ENCODE results near the gene CACNG5.

Gene CACNG5

DNA sequence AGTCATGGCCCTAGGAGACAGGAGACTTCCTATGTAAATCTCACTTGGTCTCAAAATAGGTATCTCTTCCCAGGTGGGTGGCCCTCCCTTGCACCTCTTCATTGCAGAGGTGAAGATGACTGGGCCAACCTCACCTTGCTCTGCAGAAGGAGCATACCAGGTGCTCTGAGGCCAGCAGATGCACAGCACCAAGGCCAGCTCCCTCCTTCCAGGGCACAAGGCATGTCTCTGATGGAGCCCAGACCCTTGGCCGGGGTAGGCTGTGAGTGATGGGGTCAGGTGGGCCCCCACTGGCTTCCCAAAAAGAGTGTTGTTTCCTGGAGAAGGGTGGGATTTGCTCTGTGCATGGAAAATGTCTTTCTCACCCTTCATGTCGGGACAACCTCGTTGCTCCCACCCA, 12.8 kb downstream of the CACNG5 start:
- TF ChIP-seq, protein P1, sequence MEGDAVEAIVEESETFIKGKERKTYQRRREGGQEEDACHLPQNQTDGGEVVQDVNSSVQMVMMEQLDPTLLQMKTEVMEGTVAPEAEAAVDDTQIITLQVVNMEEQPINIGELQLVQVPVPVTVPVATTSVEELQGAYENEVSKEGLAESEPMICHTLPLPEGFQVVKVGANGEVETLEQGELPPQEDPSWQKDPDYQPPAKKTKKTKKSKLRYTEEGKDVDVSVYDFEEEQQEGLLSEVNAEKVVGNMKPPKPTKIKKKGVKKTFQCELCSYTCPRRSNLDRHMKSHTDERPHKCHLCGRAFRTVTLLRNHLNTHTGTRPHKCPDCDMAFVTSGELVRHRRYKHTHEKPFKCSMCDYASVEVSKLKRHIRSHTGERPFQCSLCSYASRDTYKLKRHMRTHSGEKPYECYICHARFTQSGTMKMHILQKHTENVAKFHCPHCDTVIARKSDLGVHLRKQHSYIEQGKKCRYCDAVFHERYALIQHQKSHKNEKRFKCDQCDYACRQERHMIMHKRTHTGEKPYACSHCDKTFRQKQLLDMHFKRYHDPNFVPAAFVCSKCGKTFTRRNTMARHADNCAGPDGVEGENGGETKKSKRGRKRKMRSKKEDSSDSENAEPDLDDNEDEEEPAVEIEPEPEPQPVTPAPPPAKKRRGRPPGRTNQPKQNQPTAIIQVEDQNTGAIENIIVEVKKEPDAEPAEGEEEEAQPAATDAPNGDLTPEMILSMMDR (conservative IDR thresholded peaks at IDR 0.05; ENCODE audit: low read depth, low read length), result no peak
- no peak overlapping the region for H3K4me3 ChIP-seq (ENCODE audit: low read length)
- DNase-seq (ENCODE audit: low read depth), result no peak

DNA sequence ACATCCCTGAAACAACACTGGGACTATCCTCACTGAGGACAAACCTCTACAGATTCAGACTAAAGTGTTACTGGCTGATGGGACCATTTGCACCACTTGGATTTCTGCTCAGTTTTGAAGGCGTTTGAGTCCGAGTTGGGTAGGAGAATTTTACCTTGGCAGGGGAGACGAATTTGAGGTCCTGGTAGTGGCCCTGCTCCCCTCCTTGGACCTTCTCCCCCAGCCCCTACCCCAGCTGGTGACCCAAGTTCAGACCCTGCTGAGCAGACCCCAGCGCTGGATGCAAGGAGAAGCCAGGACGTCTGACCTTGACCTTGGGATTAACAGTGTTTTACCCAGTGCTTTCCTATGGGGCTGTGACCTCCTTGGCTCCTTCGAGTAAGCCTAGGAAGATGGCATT, 13.6 kb downstream of the CACNG5 start:
- TF ChIP-seq, protein P1 (conservative IDR thresholded peaks at IDR 0.05; ENCODE audit: low read depth, low read length), result no peak
- no peak overlapping the region for H3K4me3 ChIP-seq (ENCODE audit: low read length)
- DNase-seq (ENCODE audit: low read depth), result no peak

DNA sequence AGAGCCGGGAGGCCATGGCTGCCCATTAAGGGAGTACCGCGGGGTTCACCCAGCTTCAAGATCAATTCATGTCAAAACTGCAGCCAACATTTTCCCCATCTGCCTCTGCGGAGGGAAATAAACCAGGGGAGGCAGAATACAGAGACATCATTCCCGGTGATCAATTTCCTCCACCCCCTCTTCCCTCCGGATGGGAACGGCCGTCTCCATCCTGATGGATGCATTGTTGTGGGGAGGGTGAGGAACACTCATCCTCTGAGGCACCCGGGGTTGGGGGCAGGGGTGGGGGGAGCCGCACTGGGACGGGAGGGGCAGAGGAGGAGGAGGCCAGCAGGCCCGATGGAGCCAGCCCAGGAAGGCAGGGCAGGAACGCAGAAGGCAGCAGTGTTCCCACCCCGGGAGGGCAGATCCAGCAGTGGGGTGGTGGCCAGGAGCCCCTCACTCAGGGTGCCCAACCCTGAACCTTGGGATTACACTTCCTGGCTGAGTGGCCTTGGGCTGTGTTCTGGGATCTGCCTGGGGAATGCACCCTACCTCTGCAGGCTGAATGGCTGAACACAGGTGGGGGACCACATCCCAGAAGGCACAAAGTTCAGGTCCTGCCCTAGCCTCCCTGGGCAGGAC, 14.2 kb downstream of the CACNG5 start:
- H3K4me3 ChIP-seq (ENCODE audit: low read length), result no peak overlapping the region
- TF ChIP-seq, protein P1 (conservative IDR thresholded peaks at IDR 0.05; ENCODE audit: low read depth, low read length), result no peak

DNA sequence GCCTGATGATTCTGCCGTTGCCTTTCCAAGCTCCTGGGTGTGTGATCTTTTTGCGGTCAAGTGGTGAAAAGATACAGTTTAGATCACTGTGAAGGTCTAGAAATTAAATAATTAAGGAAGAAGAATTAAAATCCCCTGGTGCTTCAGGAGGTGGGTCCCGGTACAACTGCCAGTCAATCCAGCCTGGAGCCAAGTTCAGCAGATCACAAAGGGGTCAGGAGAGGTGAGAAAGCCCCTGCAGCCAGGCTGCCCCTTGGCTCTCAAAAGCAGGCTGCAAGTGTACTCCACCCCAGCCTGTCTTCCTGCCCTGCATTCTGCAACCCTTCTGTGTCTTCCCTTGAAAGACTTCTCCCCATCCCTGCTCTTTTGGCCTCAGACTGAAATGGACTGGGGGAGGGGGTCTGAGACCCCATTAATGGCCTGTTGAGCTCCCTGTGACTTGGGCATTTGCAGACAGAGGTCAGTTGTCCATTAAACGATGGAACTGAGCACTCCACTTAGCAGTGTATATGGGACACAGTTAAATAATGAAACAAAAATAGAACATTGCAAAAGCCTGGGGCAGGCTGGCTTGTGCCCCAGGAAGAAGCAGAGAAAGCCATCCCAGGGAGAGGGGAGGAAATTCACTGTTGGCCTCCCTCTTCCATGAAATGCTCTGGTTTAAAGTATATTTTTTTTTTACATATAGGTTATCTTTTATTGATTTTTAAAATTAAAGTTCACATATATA, 15.1 kb downstream of the CACNG5 start:
- TF ChIP-seq, protein P1 (conservative IDR thresholded peaks at IDR 0.05; ENCODE audit: low read depth, low read length), result no peak
- DNase-seq (ENCODE audit: low read depth), result no peak
- no peak overlapping the region for H3K4me3 ChIP-seq (ENCODE audit: low read length)

More for the DNA sequence above, 14.2 kb downstream of the CACNG5 start:
- DNase-seq (ENCODE audit: low read depth), result no peak

DNA sequence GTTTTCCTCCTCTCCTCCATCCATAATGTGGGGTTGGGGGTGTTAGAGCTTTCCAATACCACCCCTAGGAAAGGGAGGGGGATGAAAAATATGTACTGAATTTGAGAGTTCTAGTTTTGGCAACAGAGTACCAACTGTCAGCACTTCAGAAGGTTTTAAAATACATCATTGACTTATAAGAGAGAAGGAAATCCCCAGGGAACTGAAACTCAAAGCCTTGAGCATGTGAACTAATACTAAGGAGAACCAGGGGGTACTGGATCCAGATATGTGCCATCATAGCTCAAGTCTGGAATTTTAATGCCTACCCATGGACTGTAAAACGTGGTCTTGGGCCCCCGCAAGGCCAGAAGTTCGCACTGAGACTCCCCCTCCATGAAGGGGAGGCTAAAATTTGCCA, 15.8 kb downstream of the CACNG5 start:
- DNase-seq (ENCODE audit: low read depth), result no peak
- H3K4me3 ChIP-seq (ENCODE audit: low read length), result no peak overlapping the region
- TF ChIP-seq, protein P1 (conservative IDR thresholded peaks at IDR 0.05; ENCODE audit: low read depth, low read length), result no peak

DNA sequence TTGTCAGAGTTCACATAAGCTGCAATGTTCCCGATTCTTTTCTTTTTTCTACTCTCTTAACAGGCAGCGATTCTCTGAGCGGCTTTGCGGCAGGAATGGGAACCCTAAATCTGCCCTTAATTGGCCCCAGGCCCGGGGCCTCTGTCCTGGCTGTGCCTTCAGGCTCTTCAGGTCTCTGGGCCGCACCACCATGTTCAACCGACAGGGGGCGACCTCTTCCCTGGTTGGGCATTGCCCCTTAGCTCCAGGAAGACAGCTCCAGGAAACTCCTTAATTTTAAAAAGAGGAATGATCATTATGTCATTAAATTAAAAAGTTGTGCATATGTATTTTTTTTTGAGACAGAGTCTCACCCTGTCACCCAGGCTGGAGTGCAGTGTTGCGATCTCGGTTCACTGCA, 20.3 kb downstream of the CACNG5 start:
- TF ChIP-seq, protein P1 (conservative IDR thresholded peaks at IDR 0.05; ENCODE audit: low read depth, low read length), result peak; percentile 32
- DNase-seq (ENCODE audit: low read depth), result no peak

More for the DNA sequence above, 20.3 kb downstream of the CACNG5 start:
- no peak overlapping the region for H3K4me3 ChIP-seq (ENCODE audit: low read length)
